HG02759 (cell line): ENCODE results near the gene CCL28.
"Not testable (repeated sequence)": the region's sequence is repeated elsewhere in the genome, so short reads cannot be mapped to it uniquely, and the experiment has no call there.

ENCODE experiments used
- ATAC-seq: cut with Tn5 transposase; IDR thresholded peaks from one replicate; pipeline ENCODE4 v1.9.1; 2021; ENCODE audit warnings: mild to moderate bottlenecking, moderate library complexity; ENCODE audit not compliant: unreplicated experiment

CCL28 gene

GRCh38 chr5:43410414-43410813 is 1.8 kb downstream of the CCL28 start:
- ATAC-seq: no peak

- no peak for ATAC-seq
Measured at GRCh38 chr5:43409809-43410271, 2.4 kb downstream of the CCL28 start.

- ATAC-seq: not testable (repeated sequence)
Measured at GRCh38 chr5:43402524-43403066, 9.6 kb downstream of the CCL28 start.

GRCh38 chr5:43401827-43402226 is 10.4 kb downstream of the CCL28 start:
- no peak for ATAC-seq

GRCh38 chr5:43400082-43400481 is 12.1 kb downstream of the CCL28 start:
- no peak for ATAC-seq

GRCh38 chr5:43396762-43397304 is 15.4 kb downstream of the CCL28 start:
- peak; percentile 99 for ATAC-seq

GRCh38 chr5:43390471-43390870 is 21.7 kb downstream of the CCL28 start:
- ATAC-seq: no peak

GRCh38 chr5:43389679-43390329 is 22.4 kb downstream of the CCL28 start:
- ATAC-seq: peak; percentile 69

- ATAC-seq: peak; percentile 68
Measured at GRCh38 chr5:43386960-43387362, 25.2 kb downstream of the CCL28 start.

- ATAC-seq: no peak
Measured at GRCh38 chr5:43376496-43377140, 35.6 kb downstream of the CCL28 start.

- ATAC-seq: no peak
Measured at GRCh38 chr5:43371821-43372220, 40.4 kb downstream of the CCL28 start.

GRCh38 chr5:43370352-43370751 is 41.8 kb downstream of the CCL28 start:
- ATAC-seq: no peak

GRCh38 chr5:43369651-43370050 is 42.5 kb downstream of the CCL28 start:
- no peak for ATAC-seq

- ATAC-seq: no peak
Measured at GRCh38 chr5:43367909-43368669, 44.1 kb downstream of the CCL28 start.

GRCh38 chr5:43367453-43367852 is 44.7 kb downstream of the CCL28 start:
- ATAC-seq: no peak

GRCh38 chr5:43366680-43367246 is 45.4 kb downstream of the CCL28 start:
- not testable (repeated sequence) for ATAC-seq

- not testable (repeated sequence) for ATAC-seq
Measured at GRCh38 chr5:43365155-43365554, 47.0 kb downstream of the CCL28 start.

GRCh38 chr5:43363445-43364152 is 48.6 kb downstream of the CCL28 start:
- ATAC-seq: no peak

- ATAC-seq: no peak
Measured at GRCh38 chr5:43362725-43363435, 49.3 kb downstream of the CCL28 start.

- no peak for ATAC-seq
Measured at GRCh38 chr5:43358726-43359125, 53.5 kb downstream of the CCL28 start.
